ENCODE measurements around the gene CD244.

The CD244 gene

DNA sequence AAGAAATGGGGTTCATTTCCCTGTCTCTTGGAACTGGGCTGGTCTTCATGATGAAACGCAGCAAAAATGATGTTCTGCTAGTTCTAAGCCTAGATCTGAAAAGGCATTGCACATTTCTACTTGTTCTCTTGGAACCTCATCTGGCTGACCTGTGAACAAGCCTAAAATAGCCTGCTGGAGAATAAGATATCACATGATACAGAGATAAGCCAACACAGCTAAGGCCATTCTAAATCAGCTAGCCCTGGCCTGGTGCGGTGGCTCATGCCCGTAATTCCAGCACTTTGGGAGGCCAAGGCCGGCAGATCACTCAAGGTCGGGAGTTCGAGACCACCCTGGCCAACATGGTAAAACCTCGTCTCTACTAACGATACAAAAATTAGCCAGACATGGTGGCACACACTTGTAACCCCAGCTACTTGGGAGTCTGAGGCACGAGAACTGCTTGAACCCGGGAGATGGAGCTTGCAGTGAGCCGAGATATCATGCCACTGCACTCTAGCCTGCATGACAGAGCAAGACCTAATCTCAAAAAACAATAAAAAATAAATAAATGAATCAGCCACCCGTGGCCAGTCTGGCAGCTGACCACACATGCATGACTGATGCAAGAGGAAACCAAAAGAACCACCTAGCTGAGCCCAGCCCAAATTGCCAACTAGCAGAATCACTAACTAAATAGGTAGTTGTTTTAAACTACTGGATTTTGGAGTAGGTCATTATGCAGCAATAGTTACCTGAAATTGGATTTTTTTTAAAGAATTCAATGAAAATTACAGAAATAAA lies 18.0 kb downstream of the CD244 start:
- peak; percentile 56 for DNase-seq

DNA sequence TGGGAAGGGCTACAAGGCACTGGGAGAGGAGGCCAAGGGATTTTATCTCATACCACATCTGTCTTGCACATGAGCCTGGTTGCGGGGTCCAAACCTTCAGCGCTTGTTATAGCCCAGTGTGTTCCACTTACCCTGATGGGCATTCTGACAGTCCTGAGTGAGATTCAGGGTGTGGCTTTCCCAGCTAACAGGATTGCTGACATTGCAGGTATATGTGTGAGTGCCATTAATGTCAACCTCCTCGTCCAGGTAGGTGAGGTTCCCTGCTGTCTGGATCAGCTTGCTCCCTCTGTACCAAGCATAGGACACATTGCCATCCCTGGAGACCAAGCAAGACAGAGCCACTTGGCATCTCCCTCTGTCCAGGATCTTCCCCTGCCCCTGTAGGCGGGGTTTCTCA lies 21.6 kb downstream of the CD244 start:
- no peak for DNase-seq

DNA sequence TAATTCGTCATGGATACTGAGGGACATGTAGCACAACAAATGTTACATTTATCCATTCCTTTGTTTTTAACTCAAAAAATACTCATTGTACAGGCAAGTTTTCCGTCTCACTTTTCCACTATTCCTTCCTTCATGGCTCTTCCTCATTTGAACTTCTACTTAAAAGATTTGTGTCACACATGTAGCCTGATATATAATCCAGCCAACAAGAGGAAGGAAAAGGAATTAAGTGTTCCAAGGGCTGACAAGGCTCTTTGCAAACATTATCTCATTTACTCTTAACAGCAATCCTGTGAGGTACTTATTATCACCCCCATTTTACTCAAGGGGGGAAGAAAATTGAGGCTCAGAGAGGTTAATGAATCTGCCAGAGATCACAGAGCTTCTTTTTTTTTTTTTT lies 22.9 kb downstream of the CD244 start:
- DNase-seq = no peak

DNA sequence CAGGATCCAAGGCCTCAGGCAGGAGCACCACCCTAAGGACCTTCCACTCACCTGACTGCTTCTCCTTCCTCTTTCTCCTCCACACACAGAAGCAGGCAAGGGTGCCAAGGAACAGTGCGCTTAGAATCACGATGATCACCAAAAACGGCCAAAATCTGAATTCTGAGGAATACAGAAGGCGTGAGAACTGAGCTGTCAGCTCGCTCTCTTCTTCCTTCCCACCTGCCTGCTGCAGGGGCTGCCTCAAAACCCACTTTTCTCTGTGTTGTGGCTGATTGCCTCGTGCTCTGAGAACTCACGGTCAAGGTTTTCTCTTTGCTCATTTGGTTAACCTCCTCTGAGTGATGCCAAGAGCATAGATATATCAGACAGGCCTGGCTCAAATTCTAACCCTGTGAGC lies 23.8 kb downstream of the CD244 start:
- no peak for DNase-seq

DNA sequence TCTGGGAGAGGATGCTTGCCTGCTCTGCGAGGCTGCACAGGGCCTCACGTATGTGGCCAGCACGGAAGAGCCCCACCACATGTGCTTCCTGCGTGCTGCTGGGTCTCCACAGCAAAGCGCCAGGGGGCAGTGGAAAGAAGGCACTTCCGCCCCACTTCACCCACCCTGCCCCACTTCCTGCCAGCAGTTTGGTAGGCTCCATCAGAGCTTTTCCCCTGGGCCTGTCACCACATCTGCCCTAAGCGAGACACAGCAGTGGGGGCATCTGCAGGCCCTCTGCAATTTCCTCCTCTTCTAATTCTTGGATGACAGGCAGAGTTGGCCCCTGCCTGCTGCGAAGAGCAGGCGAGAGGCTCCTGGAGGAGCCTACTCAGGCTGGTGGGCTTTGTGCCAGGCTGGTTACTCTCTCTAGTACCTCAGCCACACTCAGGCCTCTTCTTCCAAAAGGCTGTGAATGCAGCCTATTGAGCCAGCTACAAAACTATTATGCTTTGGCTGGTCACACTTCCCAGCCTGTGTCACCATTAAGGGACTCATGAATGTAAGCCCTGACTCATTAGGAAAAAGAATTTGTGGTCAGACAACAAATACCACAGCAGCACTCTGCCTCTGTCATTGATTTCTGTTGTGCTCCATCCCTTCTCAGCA lies 25.0 kb downstream of the CD244 start:
- DNase-seq = peak; percentile 91

DNA sequence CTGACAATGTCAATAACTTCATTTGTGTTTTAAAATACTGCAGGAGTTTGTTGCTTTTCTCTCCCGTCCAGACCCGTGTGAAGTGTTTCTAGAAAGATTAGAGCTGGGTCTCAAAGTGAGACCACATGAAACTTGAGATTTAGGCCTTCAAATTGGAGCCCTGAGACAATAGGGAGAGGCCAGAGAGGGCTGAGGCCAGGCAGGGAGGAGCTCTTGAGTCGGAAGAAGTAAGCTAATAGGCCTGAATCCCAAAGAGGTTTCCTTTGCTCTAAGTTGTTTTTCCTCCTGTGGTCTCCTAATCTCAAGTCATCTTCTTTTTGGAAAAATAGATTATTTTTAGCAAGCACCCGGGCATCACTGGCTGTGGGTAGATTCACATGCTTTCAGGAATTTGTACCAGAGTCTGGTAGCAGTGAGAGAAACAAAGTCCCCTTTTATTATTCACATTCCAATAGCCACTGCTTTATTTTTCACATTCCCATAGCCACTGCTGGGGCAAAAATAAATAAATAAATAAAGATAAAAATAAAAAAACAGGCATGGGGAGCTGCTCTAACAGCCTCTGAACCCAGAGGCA lies 25.6 kb downstream of the CD244 start:
- DNase-seq = no peak

DNA sequence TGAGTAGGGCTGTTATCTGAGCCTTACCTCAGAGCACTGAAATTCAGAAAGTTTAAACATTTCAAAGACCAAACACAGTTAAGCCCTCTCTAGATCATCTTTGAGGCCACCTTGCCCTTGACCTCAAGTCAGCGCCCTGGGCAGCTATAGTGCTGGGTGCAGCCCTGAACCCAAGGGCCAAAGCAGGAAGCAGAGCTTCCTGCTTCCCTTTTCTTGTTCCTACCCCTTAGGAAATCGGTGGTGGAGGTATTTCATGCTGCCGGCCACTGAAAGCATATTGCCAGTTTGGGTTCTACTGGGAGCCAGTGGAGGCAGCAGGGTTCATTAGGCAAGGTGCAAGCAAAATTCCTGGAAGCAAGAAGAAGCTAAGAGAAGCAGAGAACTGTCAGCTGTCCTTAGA lies 26.1 kb downstream of the CD244 start:
- DNase-seq = no peak

DNA sequence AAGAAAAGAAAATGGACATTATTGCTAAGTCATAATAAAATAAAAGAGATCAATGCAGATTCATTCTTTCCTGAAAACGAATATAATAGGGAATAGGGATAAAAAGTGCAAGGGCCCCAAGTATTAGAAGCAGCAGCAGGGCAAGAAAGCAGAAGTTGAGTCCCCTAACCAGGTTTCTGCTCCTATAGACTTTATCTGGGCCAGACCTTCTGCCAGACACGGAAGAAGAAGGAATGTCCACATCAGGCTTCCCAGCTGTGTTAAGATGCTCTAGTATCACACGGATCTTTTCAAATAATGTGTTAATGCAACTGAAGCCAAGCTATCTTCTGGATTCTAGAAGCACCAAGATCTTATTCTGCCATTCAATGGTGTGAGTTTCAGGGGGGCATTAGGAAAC lies 26.9 kb downstream of the CD244 start:
- no peak for DNase-seq

DNA sequence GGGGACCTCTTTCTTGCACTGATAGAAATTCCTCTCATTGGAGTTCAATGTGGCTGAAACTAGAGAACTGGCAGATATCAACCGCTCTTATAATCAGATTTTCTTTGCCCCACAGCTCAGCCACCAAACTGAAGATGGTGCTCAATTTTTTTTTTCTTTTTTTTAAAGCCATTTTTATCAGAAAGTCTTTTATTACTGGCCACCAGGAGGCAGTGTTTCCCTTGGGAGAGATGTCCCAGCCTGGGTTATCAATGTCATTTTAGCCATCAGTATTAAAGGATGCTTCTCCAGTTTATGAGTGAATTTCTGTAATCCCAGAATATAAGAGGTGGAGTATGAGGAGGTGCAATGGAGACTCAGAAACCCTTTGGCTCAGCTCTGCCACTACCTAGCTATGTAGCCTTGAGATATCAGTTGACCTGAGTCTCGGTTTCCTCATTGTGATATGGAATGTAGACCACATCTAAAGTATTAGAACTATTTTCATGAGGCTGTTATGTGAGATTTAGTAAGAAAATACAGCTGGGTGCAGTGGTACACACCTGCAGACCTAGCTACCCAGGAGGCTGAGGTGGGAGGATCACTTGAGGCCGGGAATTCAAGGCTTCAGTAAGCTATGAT lies 27.6 kb downstream of the CD244 start:
- DNase-seq = no peak

DNA sequence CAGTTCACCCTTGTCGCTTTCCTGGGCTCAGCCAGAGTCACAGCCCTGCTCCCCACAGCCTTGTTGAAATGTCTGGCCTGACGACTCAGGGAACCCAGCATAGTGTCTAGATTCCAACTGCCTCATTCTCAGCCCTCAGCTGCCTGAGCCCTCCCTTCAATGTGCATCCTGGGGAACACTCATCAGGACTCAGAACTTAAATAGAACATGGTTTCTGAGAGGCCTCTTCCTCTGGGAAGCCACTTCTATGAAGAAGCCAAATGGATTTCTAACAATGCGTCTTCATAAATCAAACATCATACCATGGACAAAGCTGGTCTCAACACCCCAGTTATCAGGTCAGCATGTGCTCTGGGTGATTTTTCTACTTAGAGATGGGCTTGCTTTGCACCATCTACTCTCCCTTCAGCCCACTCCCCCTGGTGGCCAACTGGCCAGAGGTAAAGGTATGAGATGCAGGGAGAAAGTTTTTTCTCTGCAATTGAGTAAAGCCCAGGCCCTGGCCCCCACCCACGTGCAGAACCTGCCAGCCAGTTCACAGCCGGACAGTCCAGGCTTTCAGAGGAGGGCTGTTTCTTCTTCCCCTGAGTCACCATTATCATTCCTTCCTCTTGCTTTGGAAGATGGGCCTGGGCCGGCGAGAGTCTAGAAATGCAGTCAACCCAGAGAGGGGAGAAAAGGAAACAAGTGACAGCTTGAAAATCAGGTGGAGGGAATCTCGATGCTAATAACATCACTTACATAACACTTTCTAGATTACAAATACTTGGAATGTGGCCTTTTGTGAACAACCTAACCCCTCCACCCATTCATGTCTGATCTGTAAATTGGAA lies 32.1 kb downstream of the CD244 start:
- DNase-seq = peak; percentile 45

DNA sequence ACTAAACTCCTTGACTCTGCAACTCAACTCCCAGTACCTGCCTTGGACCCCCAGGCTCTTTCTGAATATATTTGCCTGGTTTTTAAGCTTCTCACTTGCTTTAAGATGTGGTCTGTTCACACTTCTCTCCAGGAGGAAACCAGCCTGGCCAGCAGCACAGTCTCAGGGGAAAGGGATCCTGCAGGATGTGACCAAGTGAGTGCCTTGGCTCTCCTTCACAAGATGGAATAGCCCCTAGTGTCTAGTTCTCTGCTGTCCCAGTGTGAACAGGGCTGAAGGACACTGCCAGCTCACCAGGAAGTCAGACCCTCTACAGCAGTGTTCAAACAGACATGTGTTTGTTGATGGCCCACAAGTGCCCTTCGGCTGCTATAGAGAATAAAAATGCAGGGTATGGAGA lies 32.9 kb downstream of the CD244 start:
- DNase-seq = no peak

DNA sequence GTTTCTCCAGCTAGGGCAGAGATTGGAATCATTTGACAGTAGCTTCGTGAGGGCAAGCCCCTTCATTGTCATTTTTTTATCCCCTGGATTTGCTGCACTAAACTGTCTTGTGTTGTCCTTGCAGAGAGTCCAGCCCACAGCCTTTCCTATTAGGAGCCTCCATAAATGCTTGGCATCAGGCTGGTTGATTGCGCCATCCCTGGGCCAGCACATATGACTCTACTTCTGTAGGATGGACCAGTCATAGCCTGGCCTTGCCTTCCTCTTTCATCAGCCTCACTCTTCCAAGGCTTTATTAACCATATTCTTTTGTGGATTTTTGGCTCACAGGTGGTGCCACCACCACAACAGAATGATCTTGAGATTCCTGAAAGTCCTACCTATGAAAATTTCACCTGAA lies 35.3 kb downstream of the CD244 start:
- DNase-seq = no peak

DNA sequence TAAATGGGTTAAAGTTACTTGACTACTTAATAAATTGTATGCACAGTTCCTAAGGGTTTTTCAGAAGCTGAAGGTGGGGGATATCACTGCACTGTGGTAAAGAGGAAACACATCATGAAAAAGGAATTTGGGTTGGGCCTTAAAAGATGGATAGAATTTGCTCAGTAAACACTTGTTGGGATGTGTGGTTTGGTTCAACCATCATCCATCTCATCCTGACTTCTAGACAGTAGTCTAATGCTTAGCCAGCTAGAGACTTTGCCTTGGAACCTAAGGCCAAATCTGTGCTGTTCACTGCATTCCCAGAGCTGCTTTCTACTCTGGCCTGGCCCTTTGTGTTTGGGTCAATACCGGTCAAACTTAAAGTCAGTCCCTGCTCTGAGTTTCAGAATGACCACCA lies 36.1 kb downstream of the CD244 start:
- DNase-seq = no peak

DNA sequence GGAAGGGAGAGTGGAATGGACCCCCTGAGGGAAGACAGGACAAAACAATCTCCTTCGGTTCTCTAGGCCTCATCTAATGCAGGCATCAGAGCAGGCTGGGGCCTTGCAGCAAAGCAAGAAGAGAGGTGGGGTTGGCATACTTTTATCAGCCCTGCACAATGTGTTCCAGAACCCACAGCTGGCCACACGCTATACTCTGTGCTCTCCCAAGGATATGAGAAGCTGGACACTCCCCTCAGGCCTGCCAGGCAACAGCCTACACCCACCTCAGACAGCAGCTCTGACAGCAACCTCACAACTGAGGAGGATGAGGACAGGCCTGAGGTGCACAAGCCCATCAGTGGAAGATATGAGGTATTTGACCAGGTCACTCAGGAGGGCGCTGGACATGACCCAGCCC lies 39.4 kb downstream of the CD244 start:
- DNase-seq = no peak

DNA sequence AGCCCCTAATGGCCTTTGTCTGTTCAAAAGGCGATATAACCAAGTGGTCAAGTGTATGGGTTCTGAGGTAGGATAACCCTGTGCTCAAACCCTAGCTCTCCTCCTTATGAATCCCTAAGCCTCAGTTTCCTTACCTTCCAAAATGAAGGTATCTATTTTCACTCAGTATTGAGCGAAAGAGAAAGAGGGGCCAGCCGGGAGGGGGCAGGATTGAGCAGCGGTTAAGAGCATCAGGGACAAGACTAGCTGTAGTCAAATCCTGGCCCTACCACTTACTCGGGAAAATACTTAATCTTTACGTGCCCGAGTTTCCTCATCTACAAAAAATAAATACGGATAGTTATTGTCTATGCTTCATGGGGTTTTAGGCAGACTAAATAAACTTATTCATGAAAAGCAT lies 41.1 kb downstream of the CD244 start:
- DNase-seq = no peak

DNA sequence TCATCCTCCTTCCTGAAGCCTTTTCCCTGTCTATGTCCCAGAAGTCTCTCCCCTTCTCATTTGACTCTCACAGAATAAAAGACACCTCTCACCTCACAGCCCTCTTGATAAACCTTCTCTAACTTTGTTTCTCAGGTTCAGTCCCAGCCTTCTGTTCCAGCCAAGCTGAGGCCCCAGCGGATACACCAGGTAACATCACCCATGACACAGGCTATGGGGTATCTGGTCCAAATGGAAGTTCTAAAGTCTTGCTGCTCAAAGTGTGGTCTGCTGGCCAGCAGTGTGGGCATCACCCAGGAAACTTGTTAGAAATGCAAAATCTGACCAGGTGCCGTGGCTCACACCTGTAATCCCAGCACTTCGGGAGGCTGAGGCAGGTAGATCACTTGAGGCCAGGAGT lies 43.5 kb downstream of the CD244 start:
- DNase-seq = no peak

DNA sequence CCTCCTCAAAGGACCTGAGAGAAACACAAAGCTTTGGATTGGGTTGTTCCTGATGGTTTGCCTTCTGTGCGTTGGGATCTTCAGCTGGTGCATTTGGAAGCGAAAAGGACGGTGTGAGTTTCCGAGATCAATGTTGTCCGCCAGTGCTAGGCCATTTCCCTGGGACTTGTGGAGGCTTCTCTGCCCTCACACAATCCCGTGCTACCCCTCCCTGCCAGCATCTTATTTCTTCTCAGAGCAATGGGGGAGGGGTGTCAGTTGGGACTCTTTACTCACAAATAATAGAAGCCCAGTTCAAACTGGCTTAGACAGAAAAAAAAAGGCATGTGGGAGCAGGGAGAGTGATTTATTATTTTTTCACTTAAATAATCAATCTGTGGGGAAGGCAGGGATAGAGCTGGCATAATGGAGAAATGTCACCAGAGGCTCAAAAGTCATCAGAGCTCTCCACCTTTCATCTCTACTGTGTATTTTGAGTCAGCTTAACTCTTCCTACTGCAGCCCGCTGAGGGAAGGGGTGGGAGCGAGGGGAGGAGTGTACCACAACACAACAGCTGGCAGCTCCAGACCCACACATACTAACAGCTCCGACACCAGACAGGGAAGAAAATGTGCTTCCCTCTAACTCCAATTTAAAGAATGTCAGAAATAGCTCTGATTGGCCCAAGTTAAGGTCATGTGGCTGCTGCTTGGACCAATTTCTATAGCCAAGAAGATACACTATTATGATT lies 44.3 kb downstream of the CD244 start:
- no peak for DNase-seq

DNA sequence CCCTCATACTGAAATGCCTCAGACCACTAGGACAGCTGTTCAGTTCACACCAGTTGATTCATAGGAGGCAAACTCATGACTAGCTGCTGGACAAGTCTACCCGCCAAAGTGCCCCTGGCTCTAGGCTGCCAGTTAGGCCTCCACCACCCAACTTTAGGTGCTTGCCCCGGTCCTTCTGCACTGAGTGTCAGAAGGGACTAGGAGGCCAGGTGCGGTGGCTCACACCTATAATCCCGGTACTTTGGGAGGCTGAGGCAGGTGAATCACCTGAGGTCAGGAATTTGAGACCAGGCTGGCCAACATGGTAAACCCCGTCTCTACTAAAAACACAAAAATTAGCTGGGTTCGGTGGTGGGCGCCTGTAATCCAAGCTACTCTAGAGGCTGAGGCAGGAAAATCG lies 47.8 kb downstream of the CD244 start:
- DNase-seq = no peak

DNA sequence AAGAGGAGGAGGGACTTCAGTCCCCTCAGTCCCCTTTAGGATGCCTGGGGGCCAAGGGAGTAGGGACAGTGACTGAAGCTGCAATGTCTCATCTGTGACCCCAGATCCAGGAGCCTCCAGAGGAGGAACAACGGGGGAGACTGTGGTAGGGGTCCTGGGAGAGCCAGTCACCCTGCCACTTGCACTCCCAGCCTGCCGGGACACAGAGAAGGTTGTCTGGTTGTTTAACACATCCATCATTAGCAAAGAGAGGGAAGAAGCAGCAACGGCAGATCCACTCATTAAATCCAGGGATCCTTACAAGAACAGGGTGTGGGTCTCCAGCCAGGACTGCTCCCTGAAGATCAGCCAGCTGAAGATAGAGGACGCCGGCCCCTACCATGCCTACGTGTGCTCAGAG lies 48.4 kb downstream of the CD244 start:
- no peak for DNase-seq

DNA sequence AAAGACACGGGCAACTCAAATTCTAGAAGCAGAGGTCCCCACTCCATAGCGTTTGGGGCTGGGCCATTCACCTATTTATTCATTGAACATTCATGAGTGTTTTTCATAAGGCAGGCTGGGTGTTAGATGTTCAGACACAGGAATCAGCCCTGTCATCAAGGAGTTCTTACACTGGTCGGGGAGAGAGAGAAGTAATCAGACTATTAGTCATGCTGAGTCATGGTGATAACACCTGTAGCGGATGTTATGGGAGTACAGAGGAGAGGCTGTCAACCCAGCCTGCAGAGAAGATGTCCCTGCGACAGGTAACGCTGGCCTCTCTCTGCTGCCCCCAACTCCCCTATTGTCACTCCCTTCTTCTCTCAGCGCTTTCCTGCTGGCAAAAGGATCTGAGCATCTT lies 49.5 kb downstream of the CD244 start:
- DNase-seq = no peak

DNA sequence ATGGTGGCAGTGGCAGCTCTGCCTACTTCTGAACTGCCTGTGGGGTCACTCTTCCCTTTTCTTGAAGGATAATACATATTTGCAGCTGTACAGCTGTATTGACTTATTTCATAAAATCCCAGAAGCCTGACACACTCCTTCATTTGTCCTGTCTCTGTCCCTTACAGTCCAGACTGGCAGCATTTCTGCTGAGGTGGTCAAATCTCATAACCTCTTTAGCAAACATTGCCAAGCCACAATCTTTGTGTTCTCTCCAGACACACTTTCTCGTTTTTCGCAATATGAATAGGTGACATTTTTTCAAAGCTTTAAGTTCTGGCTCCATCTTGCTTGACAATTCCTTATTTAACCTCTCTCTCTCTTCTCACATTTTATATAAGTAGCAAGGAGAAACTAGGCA lies 51.5 kb downstream of the CD244 start:
- no peak for DNase-seq

DNA sequence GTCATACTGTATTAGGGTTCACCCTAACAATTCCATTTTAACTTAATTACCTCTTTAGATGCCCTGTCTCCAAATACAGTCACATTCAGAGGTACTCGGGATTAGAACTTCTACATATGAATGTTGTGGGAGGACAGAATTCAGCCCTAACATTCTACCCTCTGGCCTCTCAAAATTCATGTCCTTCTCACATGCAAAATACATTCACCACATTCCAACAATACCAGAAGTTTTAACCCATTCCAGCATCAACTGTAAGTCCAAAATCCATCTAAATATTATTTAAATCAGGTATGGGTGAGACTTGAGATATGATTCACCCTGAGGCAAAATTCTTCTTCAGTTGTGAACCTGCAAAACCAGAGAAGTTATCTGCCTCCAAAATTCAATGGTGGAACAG lies 52.2 kb downstream of the CD244 start:
- no peak for DNase-seq

DNA sequence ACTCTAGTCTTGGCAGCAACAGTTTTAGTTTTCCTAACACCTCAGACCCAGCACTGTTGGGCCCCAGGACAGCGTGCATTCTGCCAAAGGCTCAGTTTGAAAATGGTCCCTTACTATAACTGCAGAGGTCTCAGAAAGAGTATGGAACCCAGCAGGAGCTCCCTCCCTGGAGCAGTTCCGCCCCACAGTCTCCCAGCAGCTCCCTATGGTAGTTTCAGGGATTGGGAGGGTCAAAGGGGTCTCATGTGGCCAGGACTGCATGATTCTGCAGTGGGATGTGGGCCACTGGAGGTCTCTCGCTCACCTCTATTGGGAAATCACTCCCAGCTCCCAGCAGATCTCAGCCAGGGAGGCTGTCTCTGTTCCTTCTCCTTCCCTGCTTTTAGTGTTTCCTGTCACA lies 54.4 kb downstream of the CD244 start:
- no peak for DNase-seq
